ENCODE data around the gene MAST4. TPM values are rescaled to one million over a fixed set of nuclear protein-coding genes. Genes with fewer than 3 reads are reported as not detected.

Gene MAST4
- total and polyA plus RNA-seq, 2 of the 13 experiments (the other 11 are each of a cell fraction or from before 2014, with no cell fraction given): 3.4 to 3.7 TPM

GRCh38 chr5:66741394-66741793 is 145.2 kb downstream of the MAST4 start:
- no TSS peak for BruUV-seq (replicated peaks)
- peak; percentile 61 for TF ChIP-seq ARID5B (CRISPR knock-in tag; IDR thresholded peaks at IDR 0.05)
- TF ChIP-seq HNF4A (CRISPR knock-in tag; IDR thresholded peaks at IDR 0.05): peak; percentile 19; the same call in 1 of the 2 replicates
- TF ChIP-seq SOX13 (IDR thresholded peaks at IDR 0.05): no peak
- TF ChIP-seq SOX13 (CRISPR knock-in tag; conservative IDR thresholded peaks at IDR 0.05 in 1 of 2, IDR thresholded peaks at IDR 0.05 in 1 of 2): peak in 1 of 2 experiments; percentile 51; a peak in 1 of 4 replicates
- TF ChIP-seq ARID3A (IDR thresholded peaks at IDR 0.05; ENCODE audit: low read depth, low read length): peak; percentile 76
- peak; percentile 45; the same call in 1 of the 2 replicates for TF ChIP-seq GATAD2A (CRISPR knock-in tag; IDR thresholded peaks at IDR 0.05)
- 0 out of 2 replicates have a peak, but pooled peaks have one; percentile 33 for TF ChIP-seq ZBTB20 (CRISPR knock-in tag; IDR thresholded peaks at IDR 0.05; ENCODE audit: borderline replicate concordance, low read depth)
- no peak for TF ChIP-seq ATF5 (CRISPR knock-in tag; IDR thresholded peaks at IDR 0.05; ENCODE audit: low read depth)
- TF ChIP-seq U2AF1 (optimal IDR thresholded peaks at IDR 0.05; ENCODE audit: low read depth, low read length): no peak
- TF ChIP-seq FOXA1 (IDR thresholded peaks at IDR 0.05): peak; percentile 68; the same call in 1 of the 2 replicates
- TF ChIP-seq FOXA1 (CRISPR knock-in tag; IDR thresholded peaks at IDR 0.05): peak; percentile 91
- TF ChIP-seq PHF21A (CRISPR knock-in tag; IDR thresholded peaks at IDR 0.05): peak; percentile 42; the same call in 1 of the 2 replicates
- peak; percentile 48; the same call in 1 of the 2 replicates for TF ChIP-seq GFI1 (CRISPR knock-in tag; IDR thresholded peaks at IDR 0.05; ENCODE audit: borderline replicate concordance)
- TF ChIP-seq PAXIP1 (CRISPR knock-in tag; conservative IDR thresholded peaks at IDR 0.05): 0 out of 2 replicates have a peak, but pooled peaks have one; percentile 22
- no peak for TF ChIP-seq ZNF616 (CRISPR knock-in tag; IDR thresholded peaks at IDR 0.05; ENCODE audit: low read depth)
- TF ChIP-seq ZNF644 (CRISPR knock-in tag; IDR thresholded peaks at IDR 0.05; ENCODE audit: low read depth): 0 out of 2 replicates have a peak, but pooled peaks have one; percentile 10

More at GRCh38 chr5:66741394-66741793, 145.2 kb downstream of the MAST4 start:
- H3K36me3 ChIP-seq (replicated peaks in 1 of 2; ENCODE audit: control insufficient read depth in 1 of 2, insufficient read depth in 2 of 2, low read length in 2 of 2): no peaks in the 10 kb centered on the region
- H3K27me3 ChIP-seq (ENCODE audit: control insufficient read depth in 1 of 2, insufficient read depth in 2 of 2, low read length in 2 of 2): peaks cover 0 to 8% of the 10 kb centered on the region in 2 experiments; a peak in 4 of 5 replicates
- 0% methylated on average over 2 of the region's 2 CpGs for WGBS (ENCODE audit: low lambda C conversion rate)
- FAIRE-seq (no peak), DNase-seq (ENCODE audit: low spot score) (peak; percentile 77), ATAC-seq (peak; percentile 88)
- intact Hi-C loops (cut with micrococcal nuclease; ENCODE audit: unreplicated experiment) (no loop called here), in situ Hi-C loops (cut with HindIII; ENCODE audit: extremely low pct_ligation_motif_present, low pct_unique_long_range_greater_than_20kb) (no loop called here)
- H3K79me2 ChIP-seq (ENCODE audit: insufficient read depth, low read length): no peaks in the 10 kb centered on the region
- H3K4me2 ChIP-seq (ENCODE audit: low read depth, low read length): 0 out of 2 replicates have a peak overlapping the region, but pooled peaks have one; percentile 58
- H3K4me1 ChIP-seq (ENCODE audit: insufficient read depth, low read length): peaks cover 14% of the 10 kb centered on the region
- H3K9ac ChIP-seq (ENCODE audit: insufficient read depth, low read depth, low read length): no peak overlapping the region
- H3K27ac ChIP-seq (ENCODE audit: extremely low read length, insufficient read depth, low read length): no peak overlapping the region
- H3K9me3 ChIP-seq (ENCODE audit: low read length): no peaks in the 10 kb centered on the region
- no peaks in the 10 kb centered on the region for H4K20me1 ChIP-seq (ENCODE audit: insufficient read depth, low read length)
- H2AFZ ChIP-seq (ENCODE audit: low read length): no peak overlapping the region
- ChIA-PET CTCF (ENCODE audit: low intra/inter-chr PET ratio, low total read pairs) (no interaction called here), POLR2A (no interaction called here)
- H3K4me3 ChIP-seq (replicated peaks in 1 of 3; ENCODE audit: insufficient read depth in 1 of 3, low read depth in 2 of 3, low read length in 3 of 3): no peak overlapping the region

All from HepG2 (cell line).